HG02571 (cell line): Measurements from ENCODE around the gene CYSRT1.

ENCODE experiments used
- ATAC-seq: cut with Tn5 transposase; IDR thresholded peaks from one replicate; pipeline ENCODE4 v1.9.1; 2021; ENCODE audit warnings: mild to moderate bottlenecking, moderate library complexity; ENCODE audit not compliant: unreplicated experiment

Gene CYSRT1

GRCh38 chr9:137223078-137223970, 1.6 kb upstream of the CYSRT1 start:
- peak; percentile 60 for ATAC-seq

DNA sequence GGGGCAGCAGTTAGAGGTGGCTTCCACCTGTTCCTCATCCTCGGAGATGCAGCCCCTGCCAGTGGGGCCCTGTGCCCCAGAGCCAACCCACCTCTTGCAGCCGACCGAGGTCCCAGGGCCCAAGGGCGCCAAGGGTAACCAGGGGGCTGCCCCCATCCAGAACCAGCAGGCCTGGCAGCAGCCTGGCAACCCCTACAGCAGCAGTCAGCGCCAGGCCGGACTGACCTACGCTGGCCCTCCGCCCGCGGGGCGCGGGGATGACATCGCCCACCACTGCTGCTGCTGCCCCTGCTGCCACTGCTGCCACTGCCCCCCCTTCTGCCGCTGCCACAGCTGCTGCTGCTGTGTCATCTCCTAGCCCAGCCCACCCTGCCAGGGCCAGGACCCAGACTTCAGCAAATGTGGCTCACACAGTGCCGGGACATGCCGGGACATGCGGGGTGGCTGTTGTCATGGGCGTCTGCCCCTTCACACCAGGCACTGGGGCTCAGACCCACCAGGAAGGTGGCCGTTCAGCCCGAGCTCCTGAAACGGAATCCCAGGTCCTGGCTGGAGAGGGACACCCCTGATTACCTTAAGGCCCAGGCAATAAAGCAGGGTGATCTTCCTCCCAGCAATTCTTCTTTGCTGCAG, 841 bp downstream of the CYSRT1 start:
- ATAC-seq: no peak

GRCh38 chr9:137226338-137227053, 1.5 kb downstream of the CYSRT1 start:
- no peak for ATAC-seq

DNA sequence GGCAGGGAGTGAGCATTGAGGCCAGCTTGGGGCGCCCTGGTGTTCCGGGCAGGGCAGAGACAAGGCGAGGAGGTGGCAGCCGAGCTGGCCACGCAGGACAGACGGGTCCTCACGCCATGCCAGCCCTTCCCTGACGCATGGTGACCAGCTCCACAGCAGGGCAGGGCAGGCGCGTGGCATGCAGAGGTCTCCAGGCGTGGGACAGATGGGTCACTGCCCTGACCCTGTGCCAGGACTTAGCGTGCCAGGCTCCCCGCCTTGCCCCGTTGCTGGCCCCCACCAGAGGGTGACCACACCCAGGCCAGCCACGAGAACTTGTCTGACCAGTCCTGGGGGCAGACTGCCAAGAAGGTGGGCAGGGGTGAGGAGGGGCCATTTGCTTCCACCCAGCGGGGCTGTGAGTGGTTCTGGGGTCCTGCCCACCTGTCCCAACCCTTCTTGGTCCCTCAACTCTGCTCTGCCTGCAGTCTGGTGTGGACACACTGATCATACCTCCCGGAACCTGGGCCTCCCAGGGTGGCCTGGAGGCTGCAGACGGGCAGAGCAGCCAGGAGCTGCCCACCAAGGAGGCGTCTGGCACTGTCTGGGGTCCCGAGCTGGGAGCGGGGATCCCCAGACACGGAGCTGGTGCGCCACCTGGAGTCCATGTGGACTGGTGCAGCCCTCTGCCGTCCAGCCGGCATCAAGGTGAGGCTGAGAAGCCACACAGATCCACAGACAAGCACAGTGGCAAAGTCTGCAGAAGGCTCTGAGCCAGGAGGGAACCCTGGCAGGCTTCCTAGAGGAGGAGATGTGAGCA, 2.3 kb downstream of the CYSRT1 start, which contains the start of gene RNF224:
Gene RNF224, plus strand, starts transcription at position 449 of the 799 bp plus-strand sequence. CDS start 834 bp downstream, outside the sequence.
- ATAC-seq: no peak

- ATAC-seq: no peak
Measured at GRCh38 chr9:137227853-137228505, 3.0 kb downstream of the CYSRT1 start.

GRCh38 chr9:137228506-137228967, 3.6 kb downstream of the CYSRT1 start:
- no peak for ATAC-seq

- ATAC-seq: no peak
Measured at GRCh38 chr9:137228968-137229896, 4.3 kb downstream of the CYSRT1 start.

GRCh38 chr9:137229903-137230704, 5.1 kb downstream of the CYSRT1 start:
- ATAC-seq: no peak

DNA sequence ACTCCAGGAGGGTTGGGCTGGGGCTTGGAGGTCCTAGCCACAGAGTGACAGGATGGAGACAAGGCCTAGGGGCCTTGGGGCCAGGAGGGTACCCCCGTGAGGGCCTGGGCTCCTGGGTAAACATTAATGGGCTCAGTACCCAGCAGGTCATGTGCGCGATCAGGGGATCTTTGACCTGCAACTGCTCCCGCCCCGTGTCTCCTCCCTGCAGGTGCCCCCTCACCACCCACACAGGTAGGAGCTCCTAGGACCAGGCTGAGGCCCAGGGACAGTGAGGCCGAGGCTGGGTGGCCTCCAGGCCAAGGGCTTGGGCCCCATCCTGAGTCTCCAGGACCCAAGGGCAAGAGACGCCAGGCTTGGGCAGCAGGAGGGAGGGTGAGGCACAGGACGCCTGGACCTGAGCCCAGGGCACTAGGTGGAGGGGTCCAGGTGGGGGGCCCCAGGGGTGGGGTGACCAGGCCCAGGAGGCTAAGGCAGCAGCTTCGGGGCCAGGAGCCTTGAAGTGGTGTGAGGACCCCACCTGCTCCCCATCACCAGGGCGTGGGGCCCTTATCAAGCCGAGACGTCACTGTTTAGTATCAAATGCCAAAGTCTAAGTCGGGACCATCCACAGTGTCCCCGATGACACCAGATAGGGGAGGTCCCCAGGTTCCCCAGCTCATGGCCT, 5.9 kb downstream of the CYSRT1 start, which contains the start of gene SLC34A3:
Gene SLC34A3, plus strand, starts transcription at position 197 of the 667 bp plus-strand sequence. CDS start 802 bp downstream, outside the sequence.
- no peak for ATAC-seq

DNA sequence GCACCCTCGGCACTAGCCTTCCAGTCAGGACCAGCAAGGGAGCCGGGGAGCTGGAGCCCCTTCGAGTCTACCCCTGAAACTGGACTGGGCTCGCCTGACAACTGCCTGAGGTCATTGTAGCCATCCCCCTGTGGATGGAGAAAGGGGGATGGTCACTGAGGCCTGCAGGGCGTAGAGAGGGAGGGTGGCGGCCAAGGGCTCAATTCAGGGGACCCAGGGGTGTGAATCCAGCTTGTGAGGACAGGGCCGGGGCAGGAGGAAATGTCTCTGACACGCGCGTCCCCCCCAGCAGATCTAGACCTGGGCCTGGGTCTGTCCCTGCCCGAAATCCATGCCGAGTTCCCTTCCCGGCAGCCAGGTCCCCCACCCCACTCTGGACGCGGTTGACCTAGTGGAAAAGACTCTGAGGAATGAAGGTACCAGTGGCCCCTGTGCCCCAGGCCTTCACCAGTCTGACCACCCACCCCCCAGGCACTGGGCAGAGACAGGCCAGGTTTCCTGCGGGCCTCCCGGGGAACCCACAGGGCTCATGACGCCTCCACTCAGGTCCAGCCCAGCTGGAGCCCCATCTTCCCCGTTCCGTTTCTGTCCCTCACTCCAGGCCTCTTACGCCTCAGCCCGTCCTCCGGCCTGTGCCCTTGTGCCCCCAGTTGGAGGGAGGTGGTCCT, 6.5 kb downstream of the CYSRT1 start:
- ATAC-seq: no peak

GRCh38 chr9:137232101-137232500, 7.1 kb downstream of the CYSRT1 start:
- no peak for ATAC-seq

GRCh38 chr9:137232510-137232909, 7.5 kb downstream of the CYSRT1 start:
- ATAC-seq: no peak

DNA sequence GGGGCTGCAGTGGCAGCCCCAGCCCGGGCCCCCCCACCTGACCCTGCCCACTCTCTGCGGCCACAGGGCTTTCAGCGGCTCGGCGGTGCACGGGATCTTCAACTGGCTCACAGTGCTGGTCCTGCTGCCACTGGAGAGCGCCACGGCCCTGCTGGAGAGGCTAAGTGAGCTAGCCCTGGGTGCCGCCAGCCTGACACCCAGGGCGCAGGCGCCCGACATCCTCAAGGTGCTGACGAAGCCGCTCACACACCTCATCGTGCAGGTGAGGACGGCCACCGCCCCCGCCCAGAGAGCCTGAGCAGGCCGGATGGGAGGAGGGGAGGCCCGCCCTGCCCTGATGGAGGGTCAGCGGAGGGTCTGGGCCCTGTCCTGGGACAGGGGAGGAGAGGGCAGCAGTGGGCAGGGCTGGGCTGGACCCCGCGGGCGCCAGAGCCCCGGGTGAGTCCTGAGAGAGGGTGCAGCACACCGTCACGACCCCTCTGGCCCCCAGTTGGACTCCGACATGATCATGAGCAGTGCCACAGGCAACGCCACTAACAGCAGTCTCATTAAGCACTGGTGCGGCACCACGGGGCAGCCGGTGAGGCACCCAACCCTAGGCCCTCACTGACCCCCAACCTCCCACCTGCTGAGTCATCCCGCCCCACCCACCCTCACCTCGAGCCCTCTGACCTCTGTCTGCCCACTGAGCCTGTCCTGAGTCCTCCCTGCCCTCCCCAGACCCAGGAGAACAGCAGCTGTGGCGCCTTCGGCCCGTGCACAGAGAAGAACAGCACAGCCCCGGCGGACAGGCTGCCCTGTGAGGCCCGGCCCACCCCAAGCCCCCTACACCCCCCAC, 8.4 kb downstream of the CYSRT1 start:
- ATAC-seq: no peak

DNA sequence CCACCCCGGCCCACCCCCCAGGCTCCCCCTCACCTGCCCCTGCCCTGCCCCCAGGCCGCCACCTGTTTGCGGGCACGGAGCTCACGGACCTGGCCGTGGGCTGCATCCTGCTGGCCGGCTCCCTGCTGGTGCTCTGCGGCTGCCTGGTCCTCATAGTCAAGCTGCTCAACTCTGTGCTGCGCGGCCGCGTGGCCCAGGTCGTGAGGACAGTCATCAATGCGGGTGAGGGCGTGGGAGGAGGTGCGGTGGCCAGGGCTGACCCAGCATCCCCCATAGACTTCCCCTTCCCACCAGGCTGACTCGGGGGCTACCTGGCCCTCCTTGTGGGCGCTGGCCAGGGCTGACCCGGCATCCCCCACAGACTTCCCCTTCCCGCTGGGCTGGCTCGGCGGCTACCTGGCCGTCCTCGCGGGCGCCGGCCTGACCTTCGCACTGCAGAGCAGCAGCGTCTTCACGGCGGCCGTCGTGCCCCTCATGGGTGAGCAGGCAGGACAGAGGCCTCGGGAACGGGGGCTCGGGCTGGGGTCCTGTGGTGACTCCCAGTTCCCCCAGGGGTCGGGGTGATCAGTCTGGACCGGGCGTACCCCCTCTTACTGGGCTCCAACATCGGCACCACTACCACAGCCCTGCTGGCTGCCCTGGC, 9.2 kb downstream of the CYSRT1 start:
- no peak for ATAC-seq

GRCh38 chr9:137234758-137235423, 9.9 kb downstream of the CYSRT1 start:
- no peak for ATAC-seq
